Prostate gland (tissue), 2 donors: ENCODE data around the gene PROSER1. TPM values are rescaled to one million over a fixed set of nuclear protein-coding genes. Genes with fewer than 3 reads are reported as not detected.
"Not testable (repeated sequence)": the region's sequence is repeated elsewhere in the genome, so short reads cannot be mapped to it uniquely, and the experiment has no call there.

Experiments
- DNase-seq: peaks from one replicate; pipeline ENCODE4 v3.0.0-alpha.2; 2019; ENCODE audit warnings: low spot score
- H3K27ac ChIP-seq, 2 donors: fragments of 200-600 bp; sonication (generic); 2 replicates each; pipeline ENCODE4 v1.5.1; 2017 to 2019
- H3K27me3 ChIP-seq: fragments of 200-600 bp; sonication (generic); replicated peaks from 2 replicates; pipeline ENCODE4 v1.5.1; 2019; ENCODE audit not compliant: insufficient read depth
- H3K36me3 ChIP-seq, 2 donors: fragments of 200-600 bp; sonication (generic); 1 replicate in 1 of 2; 2 replicates in 1 of 2; pipeline versions ENCODE4 v1.5.1 to v1.8.1; 2017 to 2019
- H3K4me1 ChIP-seq: fragments of 200-600 bp; sonication (generic); replicated peaks from 2 replicates; pipeline ENCODE4 v1.5.1; 2019
- H3K4me3 ChIP-seq, 2 donors: fragments of 200-600 bp; sonication (generic); 2 replicates each; pipeline ENCODE4 v1.5.1; 2017 to 2019
- H3K9me3 ChIP-seq: fragments of 200-600 bp; sonication (generic); 2 replicates; pipeline ENCODE4 v1.5.1; 2017
- POLR2A ChIP-seq: fragments of 450-650 bp; IDR thresholded peaks from one replicate; pipeline ENCODE4 v1.6.1; 2016; ENCODE audit warnings: antibody characterized with exemption, mild to moderate bottlenecking
- POLR2AphosphoS5 ChIP-seq: sonication (generic); formaldehyde crosslinking; IDR thresholded peaks from one replicate; pipeline ENCODE4 v1.6.1; 2017; ENCODE audit warnings: antibody characterized with exemption
- WGBS: methylation state at CpG from one replicate; pipeline ENCODE4 v1.1.5; 2018; 5-methylcytosine and 5-hydroxymethylcytosine counted together
- intact Hi-C: fragments of 100-400 bp; cut with DNase I; formaldehyde crosslinking; loops from one replicate; pipeline ENCODE4 v1.14.2; 2022
- total RNA-seq, 2 donors: library from RNA; depleted of rRNA; stranded (reverse); fragments of >200 nt; gene quantifications; one replicate each; pipeline ENCODE4 v1.1.0, GENCODE V29; 2016
- TF ChIP-seq, protein P1 (sequence below), 4 experiments: fragments of 200-600 bp in 2 of 4; fragments of 450-650 bp in 2 of 4; sonication (generic) in 2 of 4; IDR thresholded peaks; 1 replicate in 3 of 4; 2 replicates in 1 of 4; pipeline ENCODE4 v1.5.1; 2016 to 2019; ENCODE audit warnings: antibody characterized with exemption in 4 of 4, mild to moderate bottlenecking in 2 of 4, moderate library complexity in 2 of 4

Gene PROSER1
- 10 to 100 TPM; 33.6 to 39.5 TPM for total RNA-seq

DNA sequence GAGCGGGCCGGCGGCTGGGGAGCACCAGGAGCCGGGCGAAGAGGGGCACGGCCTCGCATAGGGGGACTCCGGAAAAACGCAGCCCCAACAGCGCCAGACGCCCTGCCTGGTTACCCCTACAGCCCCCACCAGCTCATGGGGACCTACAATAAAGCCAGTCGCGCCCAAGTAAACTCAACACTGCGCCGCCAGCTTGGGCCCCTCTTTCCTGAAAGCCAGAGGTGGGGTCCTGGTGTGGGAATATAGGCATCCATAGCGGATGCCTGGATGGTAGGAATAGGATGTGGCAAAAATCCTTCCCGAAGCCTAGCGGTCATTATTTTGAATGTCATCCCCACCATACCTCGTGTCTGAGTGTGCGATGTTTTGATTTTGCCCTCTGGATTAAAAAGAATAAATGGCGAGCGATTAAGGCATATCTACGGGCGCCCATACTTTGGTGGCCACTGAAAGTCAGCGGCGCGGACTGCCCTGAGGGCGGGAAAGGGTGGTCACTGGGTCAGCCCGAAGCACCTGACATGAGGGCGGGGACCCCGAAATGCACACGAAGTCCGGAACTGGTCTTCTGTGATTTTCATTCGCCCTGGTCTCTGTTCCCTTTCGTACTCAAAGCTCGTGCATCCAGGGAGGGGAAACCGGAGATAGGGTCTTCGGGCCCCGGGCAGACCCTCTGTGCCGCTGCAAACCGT is at the start of gene PROSER1, which contains the start of gene NHLRC3:
Gene PROSER1 (minus strand): TSS at position 210 of the 689 bp plus-strand sequence. CDS start 847 bp downstream, outside the sequence.
Gene NHLRC3 (plus strand): TSS at position 577 of the 689 bp plus-strand sequence. CDS start 184 bp downstream, outside the sequence.
- no peaks in the 10 kb centered on the region for H3K36me3 ChIP-seq
- H3K9me3 ChIP-seq: no peaks in the 10 kb centered on the region
- no peaks in the 10 kb centered on the region for H3K27me3 ChIP-seq
- H3K27ac ChIP-seq: peak within 1 kb of the TSS; percentile 75 to 77
- peak within 1 kb of the TSS; percentile 68 to 80 for H3K4me3 ChIP-seq
- DNase-seq: peak; percentile 90
- intact Hi-C loops: no loop called here
- 0% methylated on average over 35 of the region's 41 CpGs for WGBS
- H3K4me1 ChIP-seq: no peaks in the 10 kb centered on the region
- TF ChIP-seq, protein P1, sequence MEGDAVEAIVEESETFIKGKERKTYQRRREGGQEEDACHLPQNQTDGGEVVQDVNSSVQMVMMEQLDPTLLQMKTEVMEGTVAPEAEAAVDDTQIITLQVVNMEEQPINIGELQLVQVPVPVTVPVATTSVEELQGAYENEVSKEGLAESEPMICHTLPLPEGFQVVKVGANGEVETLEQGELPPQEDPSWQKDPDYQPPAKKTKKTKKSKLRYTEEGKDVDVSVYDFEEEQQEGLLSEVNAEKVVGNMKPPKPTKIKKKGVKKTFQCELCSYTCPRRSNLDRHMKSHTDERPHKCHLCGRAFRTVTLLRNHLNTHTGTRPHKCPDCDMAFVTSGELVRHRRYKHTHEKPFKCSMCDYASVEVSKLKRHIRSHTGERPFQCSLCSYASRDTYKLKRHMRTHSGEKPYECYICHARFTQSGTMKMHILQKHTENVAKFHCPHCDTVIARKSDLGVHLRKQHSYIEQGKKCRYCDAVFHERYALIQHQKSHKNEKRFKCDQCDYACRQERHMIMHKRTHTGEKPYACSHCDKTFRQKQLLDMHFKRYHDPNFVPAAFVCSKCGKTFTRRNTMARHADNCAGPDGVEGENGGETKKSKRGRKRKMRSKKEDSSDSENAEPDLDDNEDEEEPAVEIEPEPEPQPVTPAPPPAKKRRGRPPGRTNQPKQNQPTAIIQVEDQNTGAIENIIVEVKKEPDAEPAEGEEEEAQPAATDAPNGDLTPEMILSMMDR (IDR thresholded peaks at IDR 0.05): peak in 2 of 4 experiments; percentile 5 to 29
- TF ChIP-seq POLR2AphosphoS5 (peak; percentile 85), POLR2A (peak; percentile 43)

DNA sequence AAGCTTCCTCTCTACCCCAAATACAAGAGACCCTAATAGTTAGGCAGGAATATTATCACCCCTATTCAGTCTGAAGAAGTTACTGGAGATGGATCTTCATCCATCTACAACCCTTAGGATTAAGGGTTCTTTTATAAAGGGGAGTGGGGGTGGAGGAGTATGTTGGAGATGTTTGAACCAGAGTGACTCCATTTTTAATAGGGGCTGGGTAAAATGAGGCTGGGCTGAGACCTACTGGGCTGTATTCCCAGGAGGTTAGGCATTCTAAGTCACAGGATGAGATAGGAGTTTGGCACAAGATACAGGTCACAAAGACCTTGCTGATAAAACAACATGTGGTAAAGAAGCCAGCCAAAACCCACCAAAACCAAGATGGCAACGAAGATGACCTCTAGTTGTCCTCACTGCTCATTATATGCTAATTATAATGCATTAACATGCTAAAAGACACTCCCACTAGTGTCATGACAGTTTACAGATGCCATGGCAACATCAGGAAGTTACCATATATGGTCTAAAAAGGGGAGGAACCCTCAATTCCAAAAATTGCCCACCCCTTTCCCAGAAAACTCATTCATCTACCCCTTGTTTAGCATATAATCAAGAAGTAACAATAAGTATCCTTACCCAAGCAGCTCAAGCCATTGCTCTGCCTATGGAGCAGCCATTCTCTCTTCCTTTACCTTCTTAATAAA is 48.5 kb upstream of the PROSER1 start:
- H3K27me3 ChIP-seq, H3K4me3 ChIP-seq, H3K9me3 ChIP-seq, DNase-seq, intact Hi-C loops, H3K27ac ChIP-seq, H3K36me3 ChIP-seq, H3K4me1 ChIP-seq: not testable (repeated sequence)
- WGBS: 76% methylated on average over 1 of the region's 1 CpG

DNA sequence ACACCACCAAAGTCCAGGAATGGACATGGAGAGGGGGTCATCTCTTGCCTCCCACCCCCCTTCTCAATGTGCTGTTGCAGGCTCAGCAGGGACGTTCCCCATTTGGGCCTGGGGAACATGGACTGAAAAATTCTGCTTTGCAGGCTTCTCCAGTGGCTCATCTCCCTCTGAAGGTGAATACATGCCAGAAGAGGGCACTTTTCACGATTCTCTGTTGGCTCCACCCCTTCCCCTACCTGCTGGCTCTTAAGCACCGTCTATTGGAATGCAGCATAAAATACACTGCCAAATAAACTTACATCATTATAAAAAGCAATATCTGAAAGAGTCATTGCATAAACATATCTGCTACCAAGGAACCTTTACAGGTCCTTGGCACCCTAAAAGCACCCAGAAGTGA is 36.1 kb upstream of the PROSER1 start:
- TF ChIP-seq POLR2AphosphoS5 (no peak), POLR2A (no peak)
- TF ChIP-seq, protein P1 (IDR thresholded peaks at IDR 0.05): no peak
- DNase-seq: no peak
- H3K36me3 ChIP-seq: no peaks in the 10 kb centered on the region
- intact Hi-C loops: no loop called here
- H3K9me3 ChIP-seq: no peaks in the 10 kb centered on the region
- no peak overlapping the region for H3K27ac ChIP-seq
- no peaks in the 10 kb centered on the region for H3K4me1 ChIP-seq
- 38% methylated on average over 3 of the region's 3 CpGs for WGBS
- H3K4me3 ChIP-seq: no peak overlapping the region
- no peaks in the 10 kb centered on the region for H3K27me3 ChIP-seq

DNA sequence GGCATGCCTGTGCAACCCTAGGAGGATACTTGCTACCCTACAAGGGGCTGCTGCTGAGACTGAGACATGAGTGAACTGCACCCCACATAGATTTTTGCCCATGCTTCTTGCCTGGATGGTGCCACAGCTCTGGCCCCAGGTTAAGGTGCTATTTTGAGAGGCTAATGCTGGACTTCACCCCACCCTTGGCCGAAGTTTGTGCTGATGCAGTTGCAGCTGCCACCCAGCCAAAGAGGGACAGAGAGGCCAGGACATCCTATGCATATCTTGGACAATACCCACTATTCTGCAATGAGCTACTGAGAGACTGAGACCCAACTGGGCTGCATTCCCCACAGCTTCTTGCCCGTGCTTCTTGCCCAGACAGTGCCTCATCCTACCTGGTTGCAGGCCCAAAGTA is 35.0 kb upstream of the PROSER1 start:
- intact Hi-C loops: no loop called here

DNA sequence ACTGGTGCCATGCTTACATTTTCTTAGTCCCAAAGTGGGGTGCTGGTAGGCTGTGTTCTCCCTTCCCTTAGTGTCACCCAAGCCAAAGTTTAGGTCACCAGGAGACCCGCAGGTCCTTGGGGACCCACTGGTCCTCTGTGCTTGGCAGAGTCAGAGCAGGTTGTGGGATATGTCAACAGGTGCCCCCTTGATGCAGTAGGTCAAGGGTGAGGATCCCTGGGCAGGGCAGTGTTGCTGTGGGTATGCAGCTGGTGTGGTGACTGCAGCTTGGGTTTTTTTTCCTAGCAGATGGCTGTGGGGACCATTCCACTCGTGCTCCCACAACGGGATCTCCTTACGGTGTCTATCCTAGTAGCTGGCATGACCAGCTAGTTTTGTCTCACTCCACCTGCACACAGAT is 24.1 kb upstream of the PROSER1 start:
- no peaks in the 10 kb centered on the region for H3K36me3 ChIP-seq
- no peaks in the 10 kb centered on the region for H3K4me1 ChIP-seq
- 93% methylated on average over 4 of the region's 4 CpGs for WGBS
- TF ChIP-seq POLR2AphosphoS5 (no peak), POLR2A (no peak)
- TF ChIP-seq, protein P1 (IDR thresholded peaks at IDR 0.05): no peak
- no peaks in the 10 kb centered on the region for H3K27me3 ChIP-seq
- no peak overlapping the region for H3K27ac ChIP-seq
- intact Hi-C loops: no loop called here
- DNase-seq: no peak
- no peaks in the 10 kb centered on the region for H3K9me3 ChIP-seq
- no peak overlapping the region for H3K4me3 ChIP-seq

More for the DNA sequence above, 35.0 kb upstream of the PROSER1 start:
- no peaks in the 10 kb centered on the region for H3K27me3 ChIP-seq
- no peaks in the 10 kb centered on the region for H3K9me3 ChIP-seq
- H3K4me3 ChIP-seq: no peak overlapping the region
- TF ChIP-seq POLR2AphosphoS5 (no peak), POLR2A (no peak)
- TF ChIP-seq, protein P1 (IDR thresholded peaks at IDR 0.05): no peak
- no peaks in the 10 kb centered on the region for H3K36me3 ChIP-seq
- WGBS: 75% methylated on average over 2 of the region's 2 CpGs
- DNase-seq: no peak
- no peak overlapping the region for H3K27ac ChIP-seq
- no peaks in the 10 kb centered on the region for H3K4me1 ChIP-seq
